Heart left ventricle (tissue), 16 donors: ENCODE measurements around the gene CTTNBP2. TPM values are rescaled to one million over a fixed set of nuclear protein-coding genes. Genes with fewer than 3 reads are reported as not detected.

Source experiments
- ATAC-seq, 4 donors: fragments of 200-7000 bp; cut with Tn5 transposase; one replicate each; pipeline ENCODE4 v1.9.1; 2020 to 2022; ENCODE audit warnings: moderate library complexity in 4 of 4, mild to moderate bottlenecking in 3 of 4, moderate number of reproducible peaks in 1 of 4
- DNase-seq, 5 donors: peaks; one replicate each; pipeline ENCODE4 v3.0.0-alpha.2; 2020
- H3K27ac ChIP-seq, 12 donors: fragments of 200-600 bp; sonication (generic) in 4 of 12; one replicate each; pipeline versions ENCODE4 v1.5.0 to v1.8.0; 2016 to 2022; ENCODE audit warnings: mild to moderate bottlenecking in 2 of 12
- H3K27me3 ChIP-seq, 9 donors: fragments of 200-600 bp; sonication (generic) in 2 of 9; one replicate each; pipeline versions ENCODE4 v1.5.1 to v1.8.0; 2016 to 2022; ENCODE audit warnings: mild to moderate bottlenecking in 3 of 9
- H3K36me3 ChIP-seq, 9 donors: fragments of 200-600 bp; sonication (generic) in 2 of 9; one replicate each; pipeline versions ENCODE4 v1.5.0 to v1.8.0; 2018 to 2022; ENCODE audit warnings: mild to moderate bottlenecking in 2 of 9
- H3K4me1 ChIP-seq, 12 donors: fragments of 200-600 bp; sonication (generic) in 4 of 12; one replicate each; pipeline versions ENCODE4 v1.5.0 to v1.8.0; 2016 to 2022; ENCODE audit warnings: mild to moderate bottlenecking in 3 of 12
- H3K4me3 ChIP-seq, 12 donors: fragments of 200-600 bp; sonication (generic) in 4 of 12; one replicate each; pipeline versions ENCODE4 v1.5.0 to v1.8.0; 2017 to 2022; ENCODE audit warnings: mild to moderate bottlenecking in 9 of 12, moderate library complexity in 4 of 12
- H3K9me3 ChIP-seq, 12 donors: fragments of 200-600 bp; sonication (generic) in 4 of 12; one replicate each; pipeline versions ENCODE4 v1.5.0 to v1.8.0; 2016 to 2022; ENCODE audit warnings: mild to moderate bottlenecking in 1 of 12
- POLR2A ChIP-seq, 2 donors: fragments of 450-650 bp; IDR thresholded peaks; one replicate each; pipeline ENCODE4 v1.6.1; 2017; ENCODE audit warnings: antibody characterized with exemption in 2 of 2, mild to moderate bottlenecking in 2 of 2, moderate library complexity in 2 of 2
- WGBS, 4 donors: extraction: QIAGEN DNeasy Blood & Tissue Kit in 2 of 4; methylation state at CpG; one replicate each; pipeline versions ENCODE4 v1.1.5 to v1.1.7; 2013 to 2018; 5-methylcytosine and 5-hydroxymethylcytosine counted together
- intact Hi-C, 10 donors: fragments of 100-400 bp; cut with DNase I; formaldehyde crosslinking; loops; one replicate each; pipeline versions ENCODE4 v1.11.1 to v1.14.2; 2022
- polyA plus RNA-seq, 2 donors: library from polyadenylated mRNA; stranded (reverse); fragments of 200-250 nt; gene quantifications; one replicate each; pipeline ENCODE4 v1.2.3, GENCODE V29; 2013
- total RNA-seq, 9 donors: library from RNA; depleted of rRNA in 2 of 9; stranded (reverse); fragments of >200 nt in 2 of 9; fragmentation: NEBNext Ultra II Directional in 3 of 9; extraction: Animal tissue kit (Norgen Biotek cat#: 25700) in 3 of 9; gene quantifications; one replicate each; pipeline versions ENCODE4 v1.1.0 to v1.2.4, GENCODE V29; 2016 to 2023
- TF ChIP-seq, protein P1 (sequence below), 12 donors: fragments of 200-600 bp; sonication (generic) in 4 of 12; IDR thresholded peaks; one replicate each; pipeline versions ENCODE4 v1.5.0 to v1.8.0; 2018 to 2022; ENCODE audit warnings: antibody characterized with exemption in 12 of 12, mild to moderate bottlenecking in 5 of 12
- donor health status: ischemic (EF 13 %, LVEDD 7.1; RV severe dilation, severe dysfunction).
- donor health status: healthy with polysubstance abuse.
- donor health status: DM: no; HTN: yes; CAD: no.
- donor health status: DM: no; HTN: no; CAD: no.
- donor health status: ischemic (EF 25% LVEDD 6.9; RV normal size, moderate dysfunction).
- donor health status: ischemic (EF 25% LVEDD 5.7; RV mildly dilated, moderate dysfunction).
- donor health status: healthy.
- donor health status: DM: yes; HTN: yes; CAD: no.
- donor health status: ischemic (EF 35%, LVEDD 5.7; RV mildly dilated, moderate dysfunction).
- donor health status: nonischemic (EF 11% LVEDD 7.7; RV severe dilation, severe dysfunction).
- donor health status: DM: yes; HTN: yes; CAD: no.
- donor health status: PGD.
- donor health status: ischemic (EF 29% LVEDD 5.4; RV normal size, mild dysfunction).
- donor health status: nonischemic (EF 23%, LVEDD 6.1; RV moderate dilation, normal function).

Gene CTTNBP2
- total and polyA plus RNA-seq, 11 donors = 0.31 to 3.9 (median 0.76) TPM

DNA sequence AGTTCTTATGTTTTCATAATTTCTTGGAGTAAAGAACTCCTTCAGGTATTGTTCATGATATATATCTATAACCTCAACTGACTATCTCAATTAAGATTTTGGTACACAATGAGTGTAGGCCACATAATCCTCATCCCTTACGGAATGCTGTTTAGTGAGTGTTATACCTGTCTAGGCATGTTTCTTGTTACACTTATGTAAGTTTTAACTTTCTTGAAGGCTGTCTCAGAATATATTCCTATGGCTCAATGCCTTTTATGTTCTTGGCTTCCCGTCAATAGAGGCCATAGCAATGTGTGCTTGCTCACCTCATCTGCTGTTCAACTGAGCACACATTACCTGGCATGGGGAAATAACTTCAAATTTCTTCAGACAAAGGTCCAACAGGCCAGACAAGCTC is 185.1 kb downstream of the CTTNBP2 start:
- H3K27ac ChIP-seq = no peak overlapping the region
- ATAC-seq (no peak), DNase-seq (no peak)
- no peak for TF ChIP-seq POLR2A (IDR thresholded peaks at IDR 0.05)
- TF ChIP-seq, protein P1, sequence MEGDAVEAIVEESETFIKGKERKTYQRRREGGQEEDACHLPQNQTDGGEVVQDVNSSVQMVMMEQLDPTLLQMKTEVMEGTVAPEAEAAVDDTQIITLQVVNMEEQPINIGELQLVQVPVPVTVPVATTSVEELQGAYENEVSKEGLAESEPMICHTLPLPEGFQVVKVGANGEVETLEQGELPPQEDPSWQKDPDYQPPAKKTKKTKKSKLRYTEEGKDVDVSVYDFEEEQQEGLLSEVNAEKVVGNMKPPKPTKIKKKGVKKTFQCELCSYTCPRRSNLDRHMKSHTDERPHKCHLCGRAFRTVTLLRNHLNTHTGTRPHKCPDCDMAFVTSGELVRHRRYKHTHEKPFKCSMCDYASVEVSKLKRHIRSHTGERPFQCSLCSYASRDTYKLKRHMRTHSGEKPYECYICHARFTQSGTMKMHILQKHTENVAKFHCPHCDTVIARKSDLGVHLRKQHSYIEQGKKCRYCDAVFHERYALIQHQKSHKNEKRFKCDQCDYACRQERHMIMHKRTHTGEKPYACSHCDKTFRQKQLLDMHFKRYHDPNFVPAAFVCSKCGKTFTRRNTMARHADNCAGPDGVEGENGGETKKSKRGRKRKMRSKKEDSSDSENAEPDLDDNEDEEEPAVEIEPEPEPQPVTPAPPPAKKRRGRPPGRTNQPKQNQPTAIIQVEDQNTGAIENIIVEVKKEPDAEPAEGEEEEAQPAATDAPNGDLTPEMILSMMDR (IDR thresholded peaks at IDR 0.05) = no peak
- peaks cover 0 to 6% (median 0%) of the 10 kb centered on the region in 9 donors for H3K27me3 ChIP-seq
- H3K4me1 ChIP-seq = no peaks in the 10 kb centered on the region
- no peaks in the 10 kb centered on the region for H3K9me3 ChIP-seq
- WGBS, 4 donors = 91 to 98% (median 96%) methylated on average over 2 of the region's 2 CpGs
- H3K36me3 ChIP-seq = no peaks in the 10 kb centered on the region
- intact Hi-C loops = no loop called here
- no peak overlapping the region for H3K4me3 ChIP-seq

- H3K27ac ChIP-seq = no peak overlapping the region
- H3K4me3 ChIP-seq = no peak overlapping the region
- DNase-seq (no peak), ATAC-seq (no peak)
- peaks cover 0 to 6% (median 0%) of the 10 kb centered on the region in 9 donors for H3K27me3 ChIP-seq
- no peaks in the 10 kb centered on the region for H3K36me3 ChIP-seq
- H3K4me1 ChIP-seq = no peaks in the 10 kb centered on the region
- H3K9me3 ChIP-seq = no peaks in the 10 kb centered on the region
- TF ChIP-seq, protein P1 (IDR thresholded peaks at IDR 0.05) = no peak
- no peak for TF ChIP-seq POLR2A (IDR thresholded peaks at IDR 0.05)
- intact Hi-C loops = no loop called here
These were observed 186.8 kb downstream of the CTTNBP2 start for GRCh38 chr7:117686311-117686935.

- Histone ChIP-seq H3K4me1 (no peaks in the 10 kb centered on the region), H3K4me3 (no peak overlapping the region), H3K27ac (no peak overlapping the region), H3K9me3 (no peaks in the 10 kb centered on the region), H3K27me3 (peaks cover 0 to 6% (median 0%) of the 10 kb centered on the region in 9 donors), H3K36me3 (no peaks in the 10 kb centered on the region)
- intact Hi-C loops = no loop called here
- no peak for DNase-seq
- TF ChIP-seq, protein P1 (IDR thresholded peaks at IDR 0.05) = no peak
- TF ChIP-seq POLR2A (IDR thresholded peaks at IDR 0.05) = no peak
- ATAC-seq = no peak
These were observed 187.4 kb downstream of the CTTNBP2 start for GRCh38 chr7:117685795-117686194.

DNA sequence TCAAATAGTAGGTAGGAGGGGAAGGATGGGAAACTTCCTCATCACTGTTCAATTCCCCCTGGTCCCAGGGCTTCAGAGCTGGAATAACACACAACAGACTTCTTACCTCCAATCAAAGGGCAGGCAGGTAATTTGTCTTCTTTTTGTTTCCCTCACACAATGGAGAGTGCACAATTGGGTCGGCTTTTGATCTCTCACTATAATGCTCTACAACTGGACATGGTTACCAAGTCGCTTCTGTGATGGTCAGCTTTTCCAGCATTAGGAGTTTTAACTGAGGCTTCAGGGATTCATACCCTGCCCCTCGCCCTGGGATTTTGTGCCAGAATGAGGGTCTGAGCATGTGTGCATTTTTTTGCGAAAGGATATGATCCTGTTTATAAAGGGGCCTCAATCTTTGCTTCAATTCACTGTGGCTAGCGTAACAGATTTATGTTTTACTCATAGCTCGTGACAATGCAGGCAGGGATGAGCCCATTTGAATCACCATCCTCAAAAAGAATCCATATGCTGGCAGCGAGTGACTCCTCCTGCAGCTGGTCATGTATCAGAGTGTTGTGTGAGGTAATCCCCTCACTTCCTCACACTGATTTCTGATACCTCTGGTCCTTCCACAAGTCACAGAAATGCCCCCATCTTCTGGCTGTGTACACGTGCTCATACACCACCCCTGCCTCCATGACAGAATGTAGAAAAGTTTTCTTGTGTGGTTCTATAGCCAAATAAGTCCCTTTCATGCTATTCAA is 189.6 kb downstream of the CTTNBP2 start:
- TF ChIP-seq, protein P1 (IDR thresholded peaks at IDR 0.05) = no peak
- no peak for TF ChIP-seq POLR2A (IDR thresholded peaks at IDR 0.05)
- no peaks in the 10 kb centered on the region for H3K36me3 ChIP-seq
- no peaks in the 10 kb centered on the region for H3K9me3 ChIP-seq
- ATAC-seq = no peak
- no peak for DNase-seq
- no peak overlapping the region for H3K4me3 ChIP-seq
- intact Hi-C loops = no loop called here
- no peak overlapping the region for H3K27ac ChIP-seq
- WGBS, 4 donors = 81 to 83% (median 82%) methylated on average over 8 of the region's 8 CpGs
- peaks cover 0 to 6% (median 0%) of the 10 kb centered on the region in 9 donors for H3K27me3 ChIP-seq
- H3K4me1 ChIP-seq = no peaks in the 10 kb centered on the region
